Left lobe of liver (tissue), 2 donors: ENCODE measurements around the gene TDRD6. TPM values are rescaled to one million over a fixed set of nuclear protein-coding genes. Genes with fewer than 3 reads are reported as not detected.
"Not testable (repeated sequence)": the region's sequence is repeated elsewhere in the genome, so short reads cannot be mapped to it uniquely, and the experiment has no call there.

Source experiments
- ATAC-seq: fragments of 200-7000 bp; cut with Tn5 transposase; one replicate; pipeline ENCODE4 v1.9.1; 2020; ENCODE audit warnings: mild to moderate bottlenecking, moderate library complexity
- DNase-seq: peaks from one replicate; pipeline ENCODE4 v3.0.0-alpha.2; 2020; ENCODE audit warnings: low spot score
- total RNA-seq: library from RNA; stranded (reverse); gene quantifications from one replicate; pipeline ENCODE4 v1.2.1, GENCODE V29; 2021
- donor health status: DM: no; HTN: no; CAD: no; lungs with moderate emphysema.
- donor health status: DM: no; HTN: yes; CAD: no.

Gene TDRD6
- total RNA-seq, 1 donor from 2014 or later = 1.1 TPM

DNA sequence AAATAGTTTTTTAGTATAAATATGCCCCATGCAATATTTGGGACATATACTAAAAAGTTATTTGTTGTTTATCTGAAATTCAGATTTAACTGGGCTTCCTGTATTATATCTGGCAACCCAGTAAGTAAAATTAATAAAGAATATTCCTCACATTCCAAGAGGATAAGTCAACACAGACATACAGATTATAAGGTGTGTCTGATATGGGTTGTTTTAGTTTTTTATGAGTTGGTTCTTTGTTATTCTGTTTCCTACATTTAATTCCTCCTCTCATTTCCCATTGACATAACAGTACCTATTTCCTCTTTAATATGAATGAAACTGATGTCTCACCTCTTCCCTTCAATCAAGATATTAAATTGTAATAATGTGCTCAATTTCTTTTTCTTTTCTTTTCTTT, 49.2 kb downstream of the TDRD6 start:
- ATAC-seq (no peak), DNase-seq (no peak)

DNA sequence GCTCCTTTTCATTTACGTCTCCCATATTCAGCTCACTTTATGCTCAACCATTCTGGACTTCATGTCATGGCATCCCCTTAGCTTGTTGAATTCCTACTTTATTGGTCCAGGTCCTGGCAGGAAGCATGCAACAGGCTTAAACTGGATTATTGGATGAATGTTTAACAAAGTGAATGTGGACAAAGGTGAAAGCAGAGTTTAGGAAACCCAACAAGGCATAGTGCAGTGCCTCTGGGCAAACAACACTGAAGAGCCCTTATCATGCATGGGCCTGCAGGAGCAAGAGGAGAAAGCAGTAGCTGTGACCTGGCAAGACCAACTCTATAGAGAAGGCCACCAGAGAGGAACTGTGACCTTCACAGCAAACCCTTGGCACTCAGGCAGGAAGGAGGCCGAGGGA, 53.8 kb downstream of the TDRD6 start:
- no peak for DNase-seq
- ATAC-seq = no peak

GRCh38 chr6:46741910-46742309, 54.2 kb downstream of the TDRD6 start:
- ATAC-seq = no peak

DNA sequence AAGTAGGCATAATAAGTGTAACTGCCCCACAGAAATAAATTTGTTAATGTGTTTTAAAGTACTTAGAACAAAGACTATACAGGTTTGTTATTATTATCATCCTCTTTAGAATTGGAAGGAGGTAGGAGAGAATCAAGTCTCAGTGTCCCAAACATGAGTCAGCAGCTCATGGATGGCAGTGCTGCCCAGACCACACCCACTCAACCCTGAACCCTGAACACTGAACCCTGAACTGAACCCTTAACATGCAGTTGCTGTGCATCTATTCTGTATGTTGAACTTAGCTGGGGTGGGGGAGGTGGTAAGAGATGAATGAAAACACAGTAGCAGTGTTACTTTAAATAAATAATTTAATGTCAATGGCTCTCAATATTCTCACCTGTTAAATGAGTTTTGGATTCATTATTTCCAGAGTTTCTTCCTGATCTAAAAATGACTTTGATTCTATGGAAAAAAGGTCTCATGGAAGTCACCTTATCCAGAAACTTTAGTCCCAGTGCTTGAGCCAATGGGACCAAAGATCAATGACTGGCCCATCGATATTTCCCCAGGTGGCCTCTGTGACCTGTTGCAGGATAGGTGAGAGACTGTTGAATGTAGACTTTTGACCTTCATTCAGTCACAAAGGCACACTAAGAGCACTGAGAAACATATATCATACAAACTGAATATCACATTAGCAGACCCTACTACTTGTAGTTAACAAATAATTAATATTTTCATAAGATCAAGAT, 55.9 kb downstream of the TDRD6 start:
- DNase-seq (no peak), ATAC-seq (no peak)

More at GRCh38 chr6:46741910-46742309, 54.2 kb downstream of the TDRD6 start:
- DNase-seq = no peak

- ATAC-seq, DNase-seq: not testable (repeated sequence)
These were observed 56.6 kb downstream of the TDRD6 start for GRCh38 chr6:46744159-46744725.

- DNase-seq (no peak), ATAC-seq (no peak)
These were observed 58.3 kb downstream of the TDRD6 start for GRCh38 chr6:46745973-46746372.

GRCh38 chr6:46746696-46747095, 59.0 kb downstream of the TDRD6 start, which contains the start of gene ANKRD66:
Gene ANKRD66, plus strand, starts transcription at chr6:46746933. Its CDS starts 5,016 bp downstream, at chr6:46751949.
- no peak for DNase-seq
- ATAC-seq = no peak

GRCh38 chr6:46748940-46749503, 61.3 kb downstream of the TDRD6 start:
- no peak for ATAC-seq
- DNase-seq = no peak

DNA sequence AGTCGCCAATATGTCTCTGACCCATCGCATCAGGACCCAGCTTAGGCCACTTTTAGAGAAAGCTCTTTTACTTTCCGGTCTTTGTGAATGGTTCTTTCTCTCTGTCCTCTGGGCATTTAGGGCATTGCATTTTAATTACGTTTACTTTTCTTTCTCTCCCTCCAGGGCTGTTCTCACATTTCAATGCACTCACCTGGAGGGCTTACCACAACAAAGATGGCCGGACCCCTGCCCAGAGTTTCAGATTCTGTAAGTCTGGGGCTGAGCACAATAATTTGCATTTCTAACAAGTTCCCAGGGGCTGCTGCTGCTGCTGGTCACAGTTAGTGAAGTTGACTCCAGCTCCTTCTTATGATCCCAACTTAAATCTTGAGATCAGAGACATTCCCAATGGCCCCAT, 62.0 kb downstream of the TDRD6 start:
- no peak for ATAC-seq
- no peak for DNase-seq

DNA sequence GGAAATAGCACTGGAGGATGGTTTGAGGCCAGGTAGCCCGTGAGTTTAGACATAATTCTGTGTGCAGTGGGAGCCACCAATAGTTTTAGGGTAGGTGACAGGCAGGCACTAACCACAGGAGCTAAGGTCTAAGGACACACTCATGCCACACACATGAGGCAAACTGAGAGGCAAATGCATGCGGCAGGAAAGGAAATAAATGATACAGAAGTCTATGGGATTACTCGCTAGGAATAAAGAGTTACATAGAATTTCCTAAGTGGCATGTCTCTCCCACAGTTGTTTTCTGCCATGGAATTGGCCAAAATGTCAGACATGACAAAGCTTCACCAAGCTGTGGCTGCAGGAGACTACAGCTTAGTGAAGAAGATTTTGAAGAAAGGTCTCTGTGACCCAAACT, 64.0 kb downstream of the TDRD6 start:
- DNase-seq (no peak), ATAC-seq (no peak)

Other genes starting within 250 kb of the TDRD6 start
- 1.2 TPM for gene RCAN2, start 196.4 kb upstream of the TDRD6 start, total RNA-seq
- gene CYP39A1, start 35.1 kb upstream of the TDRD6 start, total RNA-seq = 35.9 TPM
- gene SLC25A27, start 34.9 kb upstream of the TDRD6 start, total RNA-seq = 15.1 TPM
- 1.7 TPM for gene PLA2G7, start 47.5 kb downstream of the TDRD6 start, total RNA-seq
- not detected for gene ANKRD66, start 59.0 kb downstream of the TDRD6 start, total RNA-seq
- not detected for gene MEP1A, start 105.5 kb downstream of the TDRD6 start, total RNA-seq
- 8.3 TPM for gene ADGRF5, start 234.1 kb downstream of the TDRD6 start, total RNA-seq